Activated T-cell treated with anti-CD3 and anti-CD28 coated beads, Interleukin-2, amount 50 U/mL, for 72 hours (primary cell): Measurements from ENCODE around the gene FLYWCH1. TPM values are rescaled to one million over a fixed set of nuclear protein-coding genes. Genes with fewer than 3 reads are reported as not detected.
"Not testable (repeated sequence)": the region's sequence is repeated elsewhere in the genome, so short reads cannot be mapped to it uniquely, and the experiment has no call there.

Source experiments
- ATAC-seq, 2 donors: fragments of 150-1000 bp; cut with Tn5 transposase; replicated peaks in 1 of 2; 2 replicates each; pipeline ENCODE4 v1.10.0; 2021; ENCODE audit warnings: moderate library complexity in 2 of 2, mild to moderate bottlenecking in 1 of 2
- DNase-seq, 2 donors: peaks; one replicate each; pipeline ENCODE4 v3.0.0; 2021 to 2022; ENCODE audit warnings: mixed read lengths in 1 of 2
- H3K27ac Mint-ChIP-seq: one replicate; pipeline ENCODE4 v1.8.0; 2022; ENCODE audit warnings: mild to moderate bottlenecking, moderate library complexity, mixed read lengths
- H3K27me3 Mint-ChIP-seq: one replicate; pipeline ENCODE4 v1.8.0; 2022; ENCODE audit warnings: low read depth, mixed read lengths
- H3K36me3 Mint-ChIP-seq, 2 donors: one replicate each; pipeline ENCODE4 v1.8.0; 2022; ENCODE audit warnings: mixed read lengths in 2 of 2, mild to moderate bottlenecking in 1 of 2; ENCODE audit not compliant: insufficient read depth in 2 of 2
- H3K4me1 Mint-ChIP-seq: one replicate; pipeline ENCODE4 v1.8.0; 2022; ENCODE audit warnings: low read depth, mixed read lengths
- H3K4me3 Mint-ChIP-seq, 2 donors: one replicate each; pipeline ENCODE4 v1.8.0; 2022; ENCODE audit warnings: mild to moderate bottlenecking in 2 of 2, mixed read lengths in 2 of 2, moderate library complexity in 2 of 2
- H3K9me3 Mint-ChIP-seq, 2 donors: one replicate each; pipeline ENCODE4 v1.8.0; 2022; ENCODE audit warnings: mixed read lengths in 2 of 2
- total RNA-seq, 2 donors: library from RNA; stranded (reverse); gene quantifications; one replicate each; pipeline ENCODE4 v1.2.3, GENCODE V29; 2022

Gene FLYWCH1
- total RNA-seq, 2 donors from 2014 or later: 68.5 to 76.4 TPM

GRCh38 chr16:2925951-2926649, 14.4 kb downstream of the FLYWCH1 start:
- no peak overlapping the region for H3K27ac Mint-ChIP-seq
- no peak overlapping the region for H3K4me3 Mint-ChIP-seq
- ATAC-seq (no peak), DNase-seq (no peak)
- H3K27me3 Mint-ChIP-seq: no peaks in the 10 kb centered on the region
- H3K4me1 Mint-ChIP-seq: peaks cover 10% of the 10 kb centered on the region
- H3K36me3 Mint-ChIP-seq: peaks cover 0 to 3% of the 10 kb centered on the region in 2 donors
- H3K9me3 Mint-ChIP-seq: no peaks in the 10 kb centered on the region

- peak overlapping the region in 1 of 2 donors; percentile 36 for H3K4me3 Mint-ChIP-seq
- no peaks in the 10 kb centered on the region for H3K27me3 Mint-ChIP-seq
- DNase-seq (no peak), ATAC-seq (no peak)
- H3K9me3 Mint-ChIP-seq: no peaks in the 10 kb centered on the region
- peaks cover 0 to 3% of the 10 kb centered on the region in 2 donors for H3K36me3 Mint-ChIP-seq
- H3K27ac Mint-ChIP-seq: no peak overlapping the region
- peaks cover 10% of the 10 kb centered on the region for H3K4me1 Mint-ChIP-seq
Observed at GRCh38 chr16:2926650-2926999, 14.9 kb downstream of the FLYWCH1 start.

- DNase-seq (peak; percentile 86 to 88), ATAC-seq (peak; percentile 99)
- Mint-ChIP-seq H3K27ac (no peak overlapping the region), H3K27me3 (no peaks in the 10 kb centered on the region), H3K4me1 (peaks cover 10% of the 10 kb centered on the region), H3K4me3 (peak overlapping the region in 1 of 2 donors; percentile 36), H3K9me3 (no peaks in the 10 kb centered on the region), H3K36me3 (peaks cover 0 to 3% of the 10 kb centered on the region in 2 donors)
Observed at GRCh38 chr16:2927010-2927646, 15.4 kb downstream of the FLYWCH1 start.

DNA sequence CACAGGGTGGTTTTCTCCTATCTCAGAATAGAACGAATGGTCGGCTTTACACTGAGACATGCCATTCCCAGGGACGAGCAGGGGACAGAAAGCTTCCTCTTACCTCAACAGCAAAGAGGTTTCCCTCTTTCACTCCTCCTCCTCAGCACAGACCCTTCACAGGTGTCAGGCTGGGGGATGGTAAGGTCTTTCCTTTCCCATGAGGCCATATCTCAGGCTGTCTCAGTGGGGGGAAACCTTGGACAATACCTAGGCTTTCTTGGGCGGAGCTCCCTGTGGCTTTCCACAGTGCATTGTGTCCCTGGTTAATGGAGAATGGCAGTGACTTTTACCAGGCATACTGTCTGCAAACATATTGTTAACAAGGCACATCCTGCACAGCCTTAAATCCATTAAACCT, 16.4 kb downstream of the FLYWCH1 start:
- H3K4me3 Mint-ChIP-seq, H3K27ac Mint-ChIP-seq, H3K27me3 Mint-ChIP-seq, DNase-seq, H3K4me1 Mint-ChIP-seq, ATAC-seq, H3K36me3 Mint-ChIP-seq, H3K9me3 Mint-ChIP-seq: not testable (repeated sequence)

DNA sequence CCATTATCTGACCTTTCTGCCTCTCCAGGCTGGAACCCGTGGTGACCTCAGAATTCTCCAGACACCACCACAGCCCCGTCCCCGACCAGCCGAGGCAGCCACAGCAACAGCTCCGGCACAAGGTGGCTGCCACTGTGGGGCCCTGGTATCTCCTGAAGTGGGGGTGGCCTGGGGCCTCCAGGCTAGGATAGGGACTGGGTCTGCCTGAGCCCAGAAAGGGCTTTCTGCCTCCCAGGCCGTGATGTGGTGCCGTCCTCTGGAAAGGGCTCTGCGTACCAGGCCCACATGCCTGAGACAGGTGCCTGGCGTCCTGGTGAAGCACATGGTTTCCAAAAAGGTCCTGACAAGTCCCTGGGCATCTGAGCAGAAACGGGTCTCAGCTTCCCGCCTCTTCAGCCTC, 17.1 kb downstream of the FLYWCH1 start:
- peaks cover 10% of the 10 kb centered on the region for H3K4me1 Mint-ChIP-seq
- no peaks in the 10 kb centered on the region for H3K9me3 Mint-ChIP-seq
- H3K27me3 Mint-ChIP-seq: no peaks in the 10 kb centered on the region
- DNase-seq: no peak
- no peak overlapping the region for H3K4me3 Mint-ChIP-seq
- no peaks in the 10 kb centered on the region for H3K36me3 Mint-ChIP-seq
- H3K27ac Mint-ChIP-seq: no peak overlapping the region
- ATAC-seq: no peak

DNA sequence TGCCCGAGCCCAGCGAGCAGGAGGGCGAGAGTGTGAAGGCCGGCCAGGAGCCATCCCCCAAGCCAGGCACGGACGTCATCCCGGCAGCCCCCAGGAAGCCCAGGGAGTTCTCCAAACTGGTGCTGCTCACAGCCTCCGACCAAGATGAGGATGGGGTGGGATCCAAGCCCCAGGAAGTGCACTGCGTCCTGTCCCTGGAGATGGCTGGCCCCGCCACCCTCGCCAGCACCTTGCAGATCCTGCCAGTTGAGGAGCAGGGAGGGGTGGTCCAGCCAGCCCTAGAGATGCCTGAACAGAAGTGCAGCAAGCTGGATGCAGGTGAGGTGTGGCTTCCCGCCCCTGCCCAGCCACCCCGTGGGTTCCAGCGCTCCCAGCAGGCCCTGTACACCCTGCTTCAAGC, 18.0 kb downstream of the FLYWCH1 start:
- Mint-ChIP-seq H3K27ac (no peak overlapping the region), H3K4me1 (peaks cover 10% of the 10 kb centered on the region), H3K36me3 (peaks cover 0 to 2% of the 10 kb centered on the region in 2 donors), H3K9me3 (no peaks in the 10 kb centered on the region), H3K4me3 (no peak overlapping the region), H3K27me3 (no peaks in the 10 kb centered on the region)
- DNase-seq (no peak), ATAC-seq (no peak)

DNA sequence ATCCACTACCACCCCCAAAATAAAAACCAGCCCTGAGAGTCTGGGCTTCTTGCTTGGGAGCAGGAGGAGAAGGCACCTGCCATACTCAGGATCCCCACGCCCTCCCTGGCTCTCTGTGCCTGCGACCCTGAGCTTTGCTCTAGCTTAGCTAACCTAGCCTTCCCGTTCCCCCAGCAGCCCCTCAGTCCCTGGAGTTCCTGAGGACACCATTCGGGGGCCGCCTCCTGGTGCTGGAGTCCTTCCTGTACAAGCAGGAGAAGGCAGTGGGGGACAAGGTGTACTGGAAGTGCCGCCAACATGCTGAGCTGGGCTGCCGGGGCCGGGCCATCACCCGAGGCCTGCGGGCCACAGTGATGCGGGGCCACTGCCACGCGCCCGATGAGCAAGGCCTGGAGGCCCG, 18.5 kb downstream of the FLYWCH1 start:
- Mint-ChIP-seq H3K4me1 (peaks cover 10% of the 10 kb centered on the region), H3K36me3 (peaks cover 0 to 2% of the 10 kb centered on the region in 2 donors), H3K4me3 (no peak overlapping the region), H3K27ac (no peak overlapping the region), H3K9me3 (no peaks in the 10 kb centered on the region), H3K27me3 (no peaks in the 10 kb centered on the region)
- ATAC-seq (no peak), DNase-seq (no peak)

- ATAC-seq, H3K9me3 Mint-ChIP-seq, DNase-seq, H3K4me3 Mint-ChIP-seq, H3K4me1 Mint-ChIP-seq, H3K27ac Mint-ChIP-seq, H3K27me3 Mint-ChIP-seq, H3K36me3 Mint-ChIP-seq: not testable (repeated sequence)
Observed at GRCh38 chr16:2931231-2931914, 19.6 kb downstream of the FLYWCH1 start.

DNA sequence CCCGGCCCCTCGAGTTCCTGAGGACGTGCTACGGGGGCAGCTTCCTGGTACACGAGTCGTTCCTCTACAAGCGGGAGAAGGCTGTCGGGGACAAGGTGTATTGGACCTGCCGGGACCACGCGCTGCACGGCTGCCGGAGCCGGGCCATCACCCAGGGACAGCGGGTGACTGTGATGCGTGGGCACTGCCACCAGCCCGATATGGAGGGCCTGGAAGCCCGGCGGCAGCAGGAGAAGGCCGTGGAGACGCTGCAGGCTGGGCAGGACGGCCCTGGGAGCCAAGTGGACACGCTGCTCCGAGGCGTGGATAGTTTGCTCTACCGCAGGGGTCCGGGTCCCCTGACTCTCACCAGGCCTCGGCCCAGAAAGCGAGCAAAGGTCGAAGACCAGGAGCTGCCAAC, 21.4 kb downstream of the FLYWCH1 start:
- H3K36me3 Mint-ChIP-seq: peaks cover 0 to 2% of the 10 kb centered on the region in 2 donors
- no peaks in the 10 kb centered on the region for H3K27me3 Mint-ChIP-seq
- ATAC-seq (no peak), DNase-seq (no peak)
- no peak overlapping the region for H3K4me3 Mint-ChIP-seq
- no peaks in the 10 kb centered on the region for H3K9me3 Mint-ChIP-seq
- H3K27ac Mint-ChIP-seq: no peak overlapping the region
- no peaks in the 10 kb centered on the region for H3K4me1 Mint-ChIP-seq

DNA sequence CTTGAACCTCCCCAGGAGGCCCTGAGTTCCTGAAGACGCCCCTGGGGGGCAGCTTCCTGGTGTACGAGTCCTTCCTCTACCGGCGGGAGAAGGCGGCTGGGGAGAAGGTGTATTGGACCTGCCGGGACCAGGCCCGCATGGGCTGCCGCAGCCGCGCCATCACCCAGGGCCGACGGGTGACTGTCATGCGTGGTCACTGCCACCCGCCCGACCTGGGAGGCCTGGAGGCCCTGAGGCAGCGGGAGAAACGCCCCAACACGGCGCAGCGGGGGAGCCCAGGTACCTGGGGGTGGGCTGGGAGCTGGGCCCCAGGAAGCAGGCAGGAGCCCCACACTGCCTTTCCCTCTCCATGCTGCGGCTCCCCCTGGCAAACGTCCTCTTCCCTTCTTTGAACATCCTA, 22.0 kb downstream of the FLYWCH1 start:
- H3K4me1 Mint-ChIP-seq: no peaks in the 10 kb centered on the region
- DNase-seq: no peak
- H3K27me3 Mint-ChIP-seq: no peaks in the 10 kb centered on the region
- no peaks in the 10 kb centered on the region for H3K9me3 Mint-ChIP-seq
- no peak for ATAC-seq
- H3K4me3 Mint-ChIP-seq: no peak overlapping the region
- H3K27ac Mint-ChIP-seq: no peak overlapping the region
- peaks cover 0 to 2% of the 10 kb centered on the region in 2 donors for H3K36me3 Mint-ChIP-seq

DNA sequence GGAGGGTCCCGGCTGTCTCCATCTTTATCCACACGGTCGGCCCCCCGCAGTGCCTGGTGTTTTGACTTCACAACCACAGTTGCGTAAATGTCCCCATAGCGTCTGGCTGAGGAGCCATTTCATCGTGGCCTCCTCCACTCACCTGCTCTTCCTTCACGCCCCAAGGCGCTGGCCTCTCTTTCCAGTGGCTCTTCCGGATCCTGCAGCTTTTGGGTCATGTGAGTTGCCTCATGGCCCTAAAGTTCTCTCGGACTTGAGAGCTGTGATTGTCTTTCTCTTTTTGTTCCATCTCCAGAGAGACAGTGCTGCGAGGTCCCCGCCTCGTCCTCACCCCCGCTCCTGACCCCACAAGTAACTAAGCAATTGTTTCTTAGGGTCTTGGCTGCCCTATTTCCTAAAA, 22.7 kb downstream of the FLYWCH1 start:
- Mint-ChIP-seq H3K9me3 (no peaks in the 10 kb centered on the region), H3K36me3 (peaks cover 0 to 2% of the 10 kb centered on the region in 2 donors), H3K27me3 (no peaks in the 10 kb centered on the region), H3K4me3 (no peak overlapping the region), H3K27ac (no peak overlapping the region), H3K4me1 (no peaks in the 10 kb centered on the region)
- ATAC-seq (no peak), DNase-seq (no peak)

GRCh38 chr16:2936436-2937011, 24.8 kb downstream of the FLYWCH1 start:
- DNase-seq (no peak), ATAC-seq (no peak)
- no peak overlapping the region for H3K4me3 Mint-ChIP-seq
- no peaks in the 10 kb centered on the region for H3K4me1 Mint-ChIP-seq
- H3K36me3 Mint-ChIP-seq: peaks cover 0 to 2% of the 10 kb centered on the region in 2 donors
- H3K27ac Mint-ChIP-seq: no peak overlapping the region
- H3K27me3 Mint-ChIP-seq: no peaks in the 10 kb centered on the region
- H3K9me3 Mint-ChIP-seq: no peaks in the 10 kb centered on the region

DNA sequence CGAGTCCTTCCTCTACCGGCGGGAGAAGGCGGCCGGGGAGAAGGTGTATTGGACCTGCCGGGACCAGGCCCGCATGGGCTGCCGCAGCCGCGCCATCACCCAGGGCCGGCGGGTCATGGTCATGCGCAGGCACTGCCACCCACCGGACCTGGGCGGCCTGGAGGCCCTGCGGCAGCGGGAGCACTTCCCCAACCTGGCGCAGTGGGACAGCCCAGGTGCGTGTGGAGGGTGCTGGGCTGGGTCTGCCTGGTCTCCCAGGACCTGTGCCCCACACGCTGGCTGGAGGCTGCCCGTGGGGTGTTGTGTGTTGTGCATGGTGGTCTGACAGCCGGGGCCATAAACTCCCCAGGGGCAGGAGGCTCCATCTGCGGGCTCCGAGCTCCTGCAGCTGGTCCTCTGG, 25.4 kb downstream of the FLYWCH1 start:
- H3K27me3 Mint-ChIP-seq: no peaks in the 10 kb centered on the region
- peak in 1 of 2 donors; percentile 21 for ATAC-seq
- no peak for DNase-seq
- H3K9me3 Mint-ChIP-seq: no peaks in the 10 kb centered on the region
- H3K36me3 Mint-ChIP-seq: peaks cover 0 to 2% of the 10 kb centered on the region in 2 donors
- H3K4me3 Mint-ChIP-seq: no peak overlapping the region
- H3K4me1 Mint-ChIP-seq: no peaks in the 10 kb centered on the region
- no peak overlapping the region for H3K27ac Mint-ChIP-seq
